HG02798 (cell line): ENCODE measurements around the gene EML6.

Experiments used
- ATAC-seq: cut with Tn5 transposase; IDR thresholded peaks from one replicate; pipeline ENCODE4 v1.9.1; 2021; ENCODE audit warnings: mild to moderate bottlenecking; ENCODE audit not compliant: unreplicated experiment, poor library complexity

EML6 gene

GRCh38 chr2:54750040-54750439 lies 26.6 kb downstream of the EML6 start:
- ATAC-seq: no peak

- no peak for ATAC-seq
Measured at GRCh38 chr2:54752439-54752838, 29.0 kb downstream of the EML6 start.

- ATAC-seq: peak; percentile 77
Measured at GRCh38 chr2:54755641-54756326, 32.3 kb downstream of the EML6 start.

- no peak for ATAC-seq
Measured at GRCh38 chr2:54757500-54757899, 34.0 kb downstream of the EML6 start.

- ATAC-seq: no peak
Measured at GRCh38 chr2:54758951-54759350, 35.5 kb downstream of the EML6 start.

- no peak for ATAC-seq
Measured at GRCh38 chr2:54760310-54760709, 36.8 kb downstream of the EML6 start.

- ATAC-seq: no peak
Measured at GRCh38 chr2:54763636-54764291, 40.3 kb downstream of the EML6 start.

- ATAC-seq: no peak
Measured at GRCh38 chr2:54767921-54768320, 44.5 kb downstream of the EML6 start.

- ATAC-seq: no peak
Measured at GRCh38 chr2:54768772-54769428, 45.4 kb downstream of the EML6 start.

GRCh38 chr2:54770211-54770610 lies 46.7 kb downstream of the EML6 start:
- ATAC-seq: no peak

- no peak for ATAC-seq
Measured at GRCh38 chr2:54770676-54771075, 47.2 kb downstream of the EML6 start.

GRCh38 chr2:54771166-54771885 lies 47.9 kb downstream of the EML6 start:
- ATAC-seq: no peak

- ATAC-seq: no peak
Measured at GRCh38 chr2:54772110-54772509, 48.6 kb downstream of the EML6 start.

- no peak for ATAC-seq
Measured at GRCh38 chr2:54772531-54772930, 49.1 kb downstream of the EML6 start.

GRCh38 chr2:54773233-54773632 lies 49.8 kb downstream of the EML6 start:
- no peak for ATAC-seq

- no peak for ATAC-seq
Measured at GRCh38 chr2:54773838-54774237, 50.4 kb downstream of the EML6 start.

- ATAC-seq: no peak
Measured at GRCh38 chr2:54775710-54776109, 52.2 kb downstream of the EML6 start.

GRCh38 chr2:54776494-54776893 lies 53.0 kb downstream of the EML6 start:
- ATAC-seq: no peak

- no peak for ATAC-seq
Measured at GRCh38 chr2:54783349-54783748, 59.9 kb downstream of the EML6 start.

GRCh38 chr2:54787270-54787669 lies 63.8 kb downstream of the EML6 start:
- ATAC-seq: no peak

- ATAC-seq: no peak
Measured at GRCh38 chr2:54787755-54788366, 64.4 kb downstream of the EML6 start.
